Measurements from ENCODE around the gene NMNAT1.
"Not testable (repeated sequence)": the region's sequence is repeated elsewhere in the genome, so short reads cannot be mapped to it uniquely, and the experiment has no call there.

Gene NMNAT1

GRCh38 chr1:10014016-10014415, 70.7 kb downstream of the NMNAT1 start:
- Histone ChIP-seq H3K9me3 (ENCODE audit: control insufficient read depth, low read length) (no peaks in the 10 kb centered on the region), H3K27me3 (replicated peaks; ENCODE audit: control insufficient read depth, insufficient read depth, low read length, poor library complexity, severe bottlenecking) (no peaks in the 10 kb centered on the region), H3K27ac (ENCODE audit: insufficient read depth, low read length, poor library complexity, severe bottlenecking) (no peak overlapping the region), H3K36me3 (ENCODE audit: control insufficient read depth, insufficient read depth, low read length) (no peaks in the 10 kb centered on the region), H3K4me1 (ENCODE audit: control insufficient read depth, insufficient read depth, low read length, poor library complexity, severe bottlenecking) (no peaks in the 10 kb centered on the region), H3K4me3 (ENCODE audit: insufficient read depth, low read depth, low read length, poor library complexity, severe bottlenecking) (no peak overlapping the region)
- DNase-seq, result no peak

GRCh38 chr1:10019561-10019960, 76.3 kb downstream of the NMNAT1 start:
- no peak for DNase-seq
- Histone ChIP-seq H3K27ac (ENCODE audit: insufficient read depth, low read length, poor library complexity, severe bottlenecking) (no peak overlapping the region), H3K4me1 (ENCODE audit: control insufficient read depth, insufficient read depth, low read length, poor library complexity, severe bottlenecking) (no peaks in the 10 kb centered on the region), H3K27me3 (replicated peaks; ENCODE audit: control insufficient read depth, insufficient read depth, low read length, poor library complexity, severe bottlenecking) (no peaks in the 10 kb centered on the region), H3K4me3 (ENCODE audit: insufficient read depth, low read depth, low read length, poor library complexity, severe bottlenecking) (no peak overlapping the region), H3K36me3 (ENCODE audit: control insufficient read depth, insufficient read depth, low read length) (no peaks in the 10 kb centered on the region), H3K9me3 (ENCODE audit: control insufficient read depth, low read length) (no peaks in the 10 kb centered on the region)

- H3K27me3 ChIP-seq (replicated peaks; ENCODE audit: control insufficient read depth, insufficient read depth, low read length, poor library complexity, severe bottlenecking), result no peaks in the 10 kb centered on the region
- H3K9me3 ChIP-seq (ENCODE audit: control insufficient read depth, low read length), result no peaks in the 10 kb centered on the region
- no peak for DNase-seq
Observed at GRCh38 chr1:10020086-10020485, 76.8 kb downstream of the NMNAT1 start.

GRCh38 chr1:10020678-10021077, 77.4 kb downstream of the NMNAT1 start:
- not testable (repeated sequence) for H3K36me3 ChIP-seq (ENCODE audit: control insufficient read depth, insufficient read depth, low read length); H3K4me3 ChIP-seq (ENCODE audit: insufficient read depth, low read depth, low read length, poor library complexity, severe bottlenecking); H3K9me3 ChIP-seq (ENCODE audit: control insufficient read depth, low read length); H3K27ac ChIP-seq (ENCODE audit: insufficient read depth, low read length, poor library complexity, severe bottlenecking); H3K4me1 ChIP-seq (ENCODE audit: control insufficient read depth, insufficient read depth, low read length, poor library complexity, severe bottlenecking); H3K27me3 ChIP-seq (replicated peaks; ENCODE audit: control insufficient read depth, insufficient read depth, low read length, poor library complexity, severe bottlenecking); DNase-seq

More at GRCh38 chr1:10020086-10020485, 76.8 kb downstream of the NMNAT1 start:
- Histone ChIP-seq H3K36me3 (ENCODE audit: control insufficient read depth, insufficient read depth, low read length) (no peaks in the 10 kb centered on the region), H3K4me1 (ENCODE audit: control insufficient read depth, insufficient read depth, low read length, poor library complexity, severe bottlenecking) (no peaks in the 10 kb centered on the region), H3K4me3 (ENCODE audit: insufficient read depth, low read depth, low read length, poor library complexity, severe bottlenecking) (no peak overlapping the region), H3K27ac (ENCODE audit: insufficient read depth, low read length, poor library complexity, severe bottlenecking) (no peak overlapping the region)

GRCh38 chr1:10021992-10022391, 78.7 kb downstream of the NMNAT1 start:
- not testable (repeated sequence) for H3K36me3 ChIP-seq (ENCODE audit: control insufficient read depth, insufficient read depth, low read length); H3K9me3 ChIP-seq (ENCODE audit: control insufficient read depth, low read length); H3K4me3 ChIP-seq (ENCODE audit: insufficient read depth, low read depth, low read length, poor library complexity, severe bottlenecking); H3K27ac ChIP-seq (ENCODE audit: insufficient read depth, low read length, poor library complexity, severe bottlenecking); H3K27me3 ChIP-seq (replicated peaks; ENCODE audit: control insufficient read depth, insufficient read depth, low read length, poor library complexity, severe bottlenecking); DNase-seq; H3K4me1 ChIP-seq (ENCODE audit: control insufficient read depth, insufficient read depth, low read length, poor library complexity, severe bottlenecking)

GRCh38 chr1:10022656-10023055, 79.4 kb downstream of the NMNAT1 start:
- no peak overlapping the region for H3K27ac ChIP-seq (ENCODE audit: insufficient read depth, low read length, poor library complexity, severe bottlenecking)
- no peaks in the 10 kb centered on the region for H3K27me3 ChIP-seq (replicated peaks; ENCODE audit: control insufficient read depth, insufficient read depth, low read length, poor library complexity, severe bottlenecking)
- H3K36me3 ChIP-seq (ENCODE audit: control insufficient read depth, insufficient read depth, low read length), result no peaks in the 10 kb centered on the region
- H3K4me3 ChIP-seq (ENCODE audit: insufficient read depth, low read depth, low read length, poor library complexity, severe bottlenecking), result no peak overlapping the region
- H3K4me1 ChIP-seq (ENCODE audit: control insufficient read depth, insufficient read depth, low read length, poor library complexity, severe bottlenecking), result no peaks in the 10 kb centered on the region
- no peaks in the 10 kb centered on the region for H3K9me3 ChIP-seq (ENCODE audit: control insufficient read depth, low read length)
- no peak for DNase-seq

GRCh38 chr1:10025354-10025753, 82.1 kb downstream of the NMNAT1 start:
- no peaks in the 10 kb centered on the region for H3K4me1 ChIP-seq (ENCODE audit: control insufficient read depth, insufficient read depth, low read length, poor library complexity, severe bottlenecking)
- H3K27me3 ChIP-seq (replicated peaks; ENCODE audit: control insufficient read depth, insufficient read depth, low read length, poor library complexity, severe bottlenecking), result no peaks in the 10 kb centered on the region
- no peak for DNase-seq
- no peaks in the 10 kb centered on the region for H3K36me3 ChIP-seq (ENCODE audit: control insufficient read depth, insufficient read depth, low read length)
- H3K4me3 ChIP-seq (ENCODE audit: insufficient read depth, low read depth, low read length, poor library complexity, severe bottlenecking), result no peak overlapping the region
- no peaks in the 10 kb centered on the region for H3K9me3 ChIP-seq (ENCODE audit: control insufficient read depth, low read length)
- H3K27ac ChIP-seq (ENCODE audit: insufficient read depth, low read length, poor library complexity, severe bottlenecking), result no peak overlapping the region

GRCh38 chr1:10027027-10027426, 83.8 kb downstream of the NMNAT1 start:
- no peak overlapping the region for H3K27ac ChIP-seq (ENCODE audit: insufficient read depth, low read length, poor library complexity, severe bottlenecking)
- H3K4me3 ChIP-seq (ENCODE audit: insufficient read depth, low read depth, low read length, poor library complexity, severe bottlenecking), result no peak overlapping the region
- DNase-seq, result no peak
- no peaks in the 10 kb centered on the region for H3K4me1 ChIP-seq (ENCODE audit: control insufficient read depth, insufficient read depth, low read length, poor library complexity, severe bottlenecking)
- H3K27me3 ChIP-seq (replicated peaks; ENCODE audit: control insufficient read depth, insufficient read depth, low read length, poor library complexity, severe bottlenecking), result no peaks in the 10 kb centered on the region
- no peaks in the 10 kb centered on the region for H3K9me3 ChIP-seq (ENCODE audit: control insufficient read depth, low read length)
- H3K36me3 ChIP-seq (ENCODE audit: control insufficient read depth, insufficient read depth, low read length), result no peaks in the 10 kb centered on the region

GRCh38 chr1:10028956-10029500, 85.8 kb downstream of the NMNAT1 start:
- not testable (repeated sequence) for DNase-seq; H3K27ac ChIP-seq (ENCODE audit: insufficient read depth, low read length, poor library complexity, severe bottlenecking); H3K4me3 ChIP-seq (ENCODE audit: insufficient read depth, low read depth, low read length, poor library complexity, severe bottlenecking); H3K9me3 ChIP-seq (ENCODE audit: control insufficient read depth, low read length); H3K36me3 ChIP-seq (ENCODE audit: control insufficient read depth, insufficient read depth, low read length); H3K4me1 ChIP-seq (ENCODE audit: control insufficient read depth, insufficient read depth, low read length, poor library complexity, severe bottlenecking); H3K27me3 ChIP-seq (replicated peaks; ENCODE audit: control insufficient read depth, insufficient read depth, low read length, poor library complexity, severe bottlenecking)

- peaks cover under 1% of the 10 kb centered on the region for H3K36me3 ChIP-seq (ENCODE audit: control insufficient read depth, insufficient read depth, low read length)
- no peak overlapping the region for H3K4me3 ChIP-seq (ENCODE audit: insufficient read depth, low read depth, low read length, poor library complexity, severe bottlenecking)
- peaks cover 5% of the 10 kb centered on the region for H3K4me1 ChIP-seq (ENCODE audit: control insufficient read depth, insufficient read depth, low read length, poor library complexity, severe bottlenecking)
- no peak for DNase-seq
- H3K27ac ChIP-seq (ENCODE audit: insufficient read depth, low read length, poor library complexity, severe bottlenecking), result no peak overlapping the region
- H3K27me3 ChIP-seq (replicated peaks; ENCODE audit: control insufficient read depth, insufficient read depth, low read length, poor library complexity, severe bottlenecking), result no peaks in the 10 kb centered on the region
- no peaks in the 10 kb centered on the region for H3K9me3 ChIP-seq (ENCODE audit: control insufficient read depth, low read length)
Observed at GRCh38 chr1:10031461-10031860, 88.2 kb downstream of the NMNAT1 start.

Measured in effector memory CD4-positive, alpha-beta T cell (primary cell).